DOHH2 (cell line): ENCODE data around the gene KRTAP10-10.

Experiments
- H3F3A ChIP-seq: fragments of 200-600 bp; sonication (generic), shearing (Covaris generic); 2 replicates; pipeline ENCODE4 v1.6.0; 2016; ENCODE audit warnings: antibody characterized with exemption, mild to moderate bottlenecking; ENCODE audit not compliant: control insufficient read depth, insufficient read depth
- H3K27ac ChIP-seq: fragments of 200-600 bp; sonication (generic); 2 replicates; pipeline ENCODE4 v1.5.1; 2014; ENCODE audit warnings: low read depth, mild to moderate bottlenecking, low read length, moderate library complexity
- H3K27me3 ChIP-seq: fragments of 200-600 bp; sonication (generic); 2 replicates; pipeline ENCODE4 v1.6.1; 2014; ENCODE audit warnings: mild to moderate bottlenecking, low read length, mixed read lengths; ENCODE audit not compliant: control insufficient read depth
- H3K36me3 ChIP-seq: fragments of 200-600 bp; sonication (generic); 2 replicates; pipeline ENCODE4 v1.6.1; 2014; ENCODE audit warnings: mild to moderate bottlenecking, low read length, moderate library complexity, mixed read lengths; ENCODE audit not compliant: control insufficient read depth
- H3K4me1 ChIP-seq: fragments of 200-600 bp; sonication (generic); 2 replicates; pipeline ENCODE4 v1.6.1; 2014; ENCODE audit warnings: mild to moderate bottlenecking, low read length, mixed read lengths; ENCODE audit not compliant: control insufficient read depth
- H3K4me2 ChIP-seq: fragments of 200-600 bp; sonication (generic); 2 replicates; pipeline ENCODE4 v1.6.0; 2014; ENCODE audit warnings: mild to moderate bottlenecking, low read length, moderate library complexity
- H3K4me3 ChIP-seq: fragments of 200-600 bp; sonication (generic); 2 replicates; pipeline ENCODE4 v1.5.1; 2014; ENCODE audit warnings: mild to moderate bottlenecking, low read length, mixed read lengths
- H3K79me2 ChIP-seq: fragments of 200-600 bp; sonication (generic); 2 replicates; pipeline ENCODE4 v1.6.1; 2014; ENCODE audit warnings: mild to moderate bottlenecking, low read length, mixed read lengths; ENCODE audit not compliant: control insufficient read depth
- H3K9me2 ChIP-seq: fragments of 200-600 bp; sonication (generic); replicated peaks from 2 replicates; pipeline ENCODE4 v1.6.1; 2014; ENCODE audit warnings: mild to moderate bottlenecking, low read length, mixed read lengths; ENCODE audit not compliant: control insufficient read depth
- H3K9me3 ChIP-seq: fragments of 200-600 bp; sonication (generic); 2 replicates; pipeline ENCODE4 v1.6.1; 2014; ENCODE audit warnings: antibody characterized with exemption, low read length, mixed read lengths; ENCODE audit not compliant: control insufficient read depth, insufficient read depth
- H4K20me1 ChIP-seq: fragments of 200-600 bp; sonication (generic); 2 replicates; pipeline ENCODE4 v1.6.0; 2014; ENCODE audit warnings: low read depth, mild to moderate bottlenecking, antibody characterized with exemption, low read length, moderate library complexity; ENCODE audit not compliant: control insufficient read depth, insufficient read depth
- EZH2phosphoT487 ChIP-seq: fragments of 200-600 bp; sonication (generic); IDR thresholded peaks from 2 replicates; pipeline ENCODE4 v1.6.1; 2017; ENCODE audit warnings: borderline replicate concordance, mild to moderate bottlenecking, antibody characterized with exemption, low read length, moderate library complexity, mixed read lengths
- TF ChIP-seq, protein P1 (sequence below): fragments of 200-600 bp; sonication (generic); IDR thresholded peaks from one replicate; pipeline ENCODE4 v1.5.1; 2014; ENCODE audit warnings: antibody characterized with exemption, mild to moderate bottlenecking, low read depth, low read length; ENCODE audit not compliant: poor library complexity, severe bottlenecking

KRTAP10-10 gene

DNA sequence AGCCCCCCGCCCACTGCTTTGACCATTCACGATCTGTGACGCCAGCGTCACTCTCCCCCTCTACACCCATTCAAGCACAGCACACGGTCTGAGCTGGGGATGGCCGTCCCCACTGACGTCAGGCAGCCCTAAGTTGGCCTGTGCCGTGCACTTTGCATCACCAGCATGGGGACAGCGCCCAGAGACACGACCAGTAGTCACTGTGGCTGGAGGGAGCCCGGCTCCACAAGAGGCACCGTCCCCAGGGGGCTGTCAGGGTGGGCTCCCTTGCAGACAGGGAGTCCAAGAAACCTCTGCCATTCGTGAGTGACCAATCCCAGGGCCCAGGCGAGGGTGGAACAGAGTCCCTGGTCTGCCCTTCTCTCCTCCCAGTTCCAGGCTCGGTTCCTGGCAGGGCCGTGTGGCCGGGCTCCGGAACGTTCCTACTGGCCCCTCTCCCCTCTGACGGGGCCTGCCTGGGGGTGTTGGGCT lies 23.0 kb upstream of the KRTAP10-10 start:
- H3K4me1 ChIP-seq = peaks cover 10% of the 10 kb centered on the region
- H4K20me1 ChIP-seq = no peaks in the 10 kb centered on the region
- no peak overlapping the region for H3K4me2 ChIP-seq
- no peaks in the 10 kb centered on the region for H3K79me2 ChIP-seq
- H3K4me3 ChIP-seq = no peak overlapping the region
- H3K27me3 ChIP-seq = no peaks in the 10 kb centered on the region
- no peaks in the 10 kb centered on the region for H3K36me3 ChIP-seq
- H3K9me3 ChIP-seq = peaks cover 15% of the 10 kb centered on the region
- H3K27ac ChIP-seq = no peak overlapping the region
- H3F3A ChIP-seq = no peaks in the 10 kb centered on the region
- no peaks in the 10 kb centered on the region for H3K9me2 ChIP-seq
- TF ChIP-seq EZH2phosphoT487 = no peak
- TF ChIP-seq, protein P1, sequence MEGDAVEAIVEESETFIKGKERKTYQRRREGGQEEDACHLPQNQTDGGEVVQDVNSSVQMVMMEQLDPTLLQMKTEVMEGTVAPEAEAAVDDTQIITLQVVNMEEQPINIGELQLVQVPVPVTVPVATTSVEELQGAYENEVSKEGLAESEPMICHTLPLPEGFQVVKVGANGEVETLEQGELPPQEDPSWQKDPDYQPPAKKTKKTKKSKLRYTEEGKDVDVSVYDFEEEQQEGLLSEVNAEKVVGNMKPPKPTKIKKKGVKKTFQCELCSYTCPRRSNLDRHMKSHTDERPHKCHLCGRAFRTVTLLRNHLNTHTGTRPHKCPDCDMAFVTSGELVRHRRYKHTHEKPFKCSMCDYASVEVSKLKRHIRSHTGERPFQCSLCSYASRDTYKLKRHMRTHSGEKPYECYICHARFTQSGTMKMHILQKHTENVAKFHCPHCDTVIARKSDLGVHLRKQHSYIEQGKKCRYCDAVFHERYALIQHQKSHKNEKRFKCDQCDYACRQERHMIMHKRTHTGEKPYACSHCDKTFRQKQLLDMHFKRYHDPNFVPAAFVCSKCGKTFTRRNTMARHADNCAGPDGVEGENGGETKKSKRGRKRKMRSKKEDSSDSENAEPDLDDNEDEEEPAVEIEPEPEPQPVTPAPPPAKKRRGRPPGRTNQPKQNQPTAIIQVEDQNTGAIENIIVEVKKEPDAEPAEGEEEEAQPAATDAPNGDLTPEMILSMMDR = no peak

DNA sequence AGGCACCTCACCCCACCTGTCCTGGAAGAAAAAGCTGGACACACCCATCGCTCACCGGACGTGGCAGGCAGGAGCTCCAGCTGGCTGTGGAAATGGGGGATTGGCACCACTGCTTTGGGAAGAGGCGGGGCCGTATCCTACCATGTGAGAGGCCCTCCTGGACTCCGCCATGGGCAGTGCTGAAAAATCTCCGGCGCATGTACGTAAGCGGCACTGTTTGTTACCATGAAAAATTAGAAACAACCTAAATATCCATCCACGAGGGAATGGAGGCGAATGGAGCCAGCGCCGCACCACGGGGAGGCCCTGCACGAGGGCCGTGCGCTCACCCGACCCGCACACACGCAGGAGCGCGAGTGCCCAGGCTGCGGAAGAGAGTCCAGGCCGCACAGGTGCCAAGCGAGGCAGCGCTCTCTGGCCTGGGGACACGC lies 22.2 kb upstream of the KRTAP10-10 start:
- Histone ChIP-seq H3K79me2 (no peaks in the 10 kb centered on the region), H3K4me3 (no peak overlapping the region), H3K4me1 (peaks cover 11% of the 10 kb centered on the region), H3K27me3 (no peaks in the 10 kb centered on the region), H3K4me2 (no peak overlapping the region), H3K27ac (no peak overlapping the region), H3K9me2 (no peaks in the 10 kb centered on the region), H4K20me1 (no peaks in the 10 kb centered on the region), H3K36me3 (no peaks in the 10 kb centered on the region), H3K9me3 (peaks cover 21% of the 10 kb centered on the region), H3F3A (no peaks in the 10 kb centered on the region)
- TF ChIP-seq EZH2phosphoT487 = no peak
- TF ChIP-seq, protein P1 = no peak

DNA sequence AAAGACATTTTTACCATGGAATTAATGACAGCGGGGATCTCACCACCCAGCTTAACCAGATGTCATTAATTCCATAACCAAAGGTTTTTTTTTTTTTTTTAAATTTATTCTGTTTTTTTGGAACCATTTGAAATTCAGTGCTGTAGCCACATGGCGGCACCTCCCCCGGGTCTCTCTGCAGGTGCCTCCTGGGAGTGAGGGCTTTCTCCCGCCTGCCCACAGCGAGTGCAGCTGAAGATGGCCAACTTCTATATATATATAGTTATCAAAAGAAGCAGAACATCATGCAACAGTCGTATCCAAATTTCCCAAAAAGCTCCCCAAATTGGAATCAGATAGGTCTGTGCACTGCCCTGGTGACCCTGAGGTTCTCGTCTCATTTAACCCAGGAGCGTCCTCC lies 21.7 kb upstream of the KRTAP10-10 start:
- Histone ChIP-seq H3K9me3 (peaks cover 24% of the 10 kb centered on the region), H3K27me3 (no peaks in the 10 kb centered on the region), H3K4me2 (no peak overlapping the region), H3K9me2 (no peaks in the 10 kb centered on the region), H3K4me3 (no peak overlapping the region), H4K20me1 (no peaks in the 10 kb centered on the region), H3K36me3 (no peaks in the 10 kb centered on the region), H3K79me2 (no peaks in the 10 kb centered on the region), H3K4me1 (peaks cover 11% of the 10 kb centered on the region), H3F3A (no peaks in the 10 kb centered on the region), H3K27ac (no peak overlapping the region)
- TF ChIP-seq EZH2phosphoT487 = no peak
- TF ChIP-seq, protein P1 = no peak
